ENCODE results near the gene THSD4. TPM values are rescaled to one million over a fixed set of nuclear protein-coding genes. Genes with fewer than 3 reads are reported as not detected.

Gene THSD4
- total and polyA plus RNA-seq, 2 experiments from 2014 or later = 5.1 to 25.5 TPM

DNA sequence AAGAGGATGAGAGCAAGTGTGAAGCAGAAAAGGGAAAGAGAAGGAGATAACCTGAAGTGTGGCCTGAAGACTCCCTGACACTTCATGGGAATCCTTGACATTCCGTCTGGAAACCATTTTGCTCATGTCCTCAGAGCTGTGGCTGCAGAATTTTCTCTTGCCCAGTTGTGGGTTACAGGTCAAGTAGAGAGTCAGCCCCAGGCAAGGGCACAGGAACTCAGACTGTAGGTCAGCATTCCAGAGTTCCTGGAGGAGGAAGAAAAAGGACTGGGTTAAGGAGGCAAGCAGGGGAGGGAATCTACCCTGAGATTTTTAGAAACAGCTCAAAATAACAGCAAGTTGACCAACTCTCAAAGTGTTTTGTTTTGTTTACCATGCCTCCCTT is 4.1 kb upstream of the THSD4 start:
- Histone ChIP-seq H3K4me3 (no peak overlapping the region), H3K9me3 (ENCODE audit: low read depth) (no peaks in the 10 kb centered on the region), H3K27ac (no peak overlapping the region), H3K36me3 (no peaks in the 10 kb centered on the region), H3K4me1 (ENCODE audit: low read depth) (peaks cover 20% of the 10 kb centered on the region), H3K27me3 (no peaks in the 10 kb centered on the region)
- TF ChIP-seq, protein P1, sequence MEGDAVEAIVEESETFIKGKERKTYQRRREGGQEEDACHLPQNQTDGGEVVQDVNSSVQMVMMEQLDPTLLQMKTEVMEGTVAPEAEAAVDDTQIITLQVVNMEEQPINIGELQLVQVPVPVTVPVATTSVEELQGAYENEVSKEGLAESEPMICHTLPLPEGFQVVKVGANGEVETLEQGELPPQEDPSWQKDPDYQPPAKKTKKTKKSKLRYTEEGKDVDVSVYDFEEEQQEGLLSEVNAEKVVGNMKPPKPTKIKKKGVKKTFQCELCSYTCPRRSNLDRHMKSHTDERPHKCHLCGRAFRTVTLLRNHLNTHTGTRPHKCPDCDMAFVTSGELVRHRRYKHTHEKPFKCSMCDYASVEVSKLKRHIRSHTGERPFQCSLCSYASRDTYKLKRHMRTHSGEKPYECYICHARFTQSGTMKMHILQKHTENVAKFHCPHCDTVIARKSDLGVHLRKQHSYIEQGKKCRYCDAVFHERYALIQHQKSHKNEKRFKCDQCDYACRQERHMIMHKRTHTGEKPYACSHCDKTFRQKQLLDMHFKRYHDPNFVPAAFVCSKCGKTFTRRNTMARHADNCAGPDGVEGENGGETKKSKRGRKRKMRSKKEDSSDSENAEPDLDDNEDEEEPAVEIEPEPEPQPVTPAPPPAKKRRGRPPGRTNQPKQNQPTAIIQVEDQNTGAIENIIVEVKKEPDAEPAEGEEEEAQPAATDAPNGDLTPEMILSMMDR (IDR thresholded peaks at IDR 0.05; ENCODE audit: low read depth, low read length) = no peak
- no peak for DNase-seq (ENCODE audit: low read depth in 1 of 2, low spot score in 1 of 2)

DNA sequence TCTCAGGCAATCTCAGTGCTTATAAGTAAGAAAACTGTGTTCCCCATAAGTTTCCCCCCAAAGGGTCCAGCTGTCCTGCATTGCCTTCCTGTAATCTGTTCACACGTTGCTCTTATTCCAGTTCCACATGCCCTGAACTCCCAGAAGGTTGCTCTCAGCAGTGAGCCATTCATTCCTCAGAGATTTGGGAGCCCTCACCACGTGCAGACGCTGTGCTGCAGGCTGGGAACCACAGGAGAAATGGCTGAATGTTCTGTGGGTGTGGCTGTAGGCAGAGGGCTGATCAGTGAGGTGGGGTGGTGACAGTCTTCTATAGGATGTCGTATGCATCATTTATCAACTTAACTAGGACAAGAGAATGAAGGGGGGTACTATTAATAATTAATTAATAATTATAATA is 3.3 kb upstream of the THSD4 start:
- H3K4me3 ChIP-seq = no peak overlapping the region
- TF ChIP-seq, protein P1 (IDR thresholded peaks at IDR 0.05; ENCODE audit: low read depth, low read length) = no peak
- no peaks in the 10 kb centered on the region for H3K36me3 ChIP-seq
- H3K9me3 ChIP-seq (ENCODE audit: low read depth) = no peaks in the 10 kb centered on the region
- no peak for DNase-seq (ENCODE audit: low read depth in 1 of 2, low spot score in 1 of 2)
- peaks cover 4% of the 10 kb centered on the region for H3K27me3 ChIP-seq
- peaks cover 20% of the 10 kb centered on the region for H3K4me1 ChIP-seq (ENCODE audit: low read depth)
- no peak overlapping the region for H3K27ac ChIP-seq

DNA sequence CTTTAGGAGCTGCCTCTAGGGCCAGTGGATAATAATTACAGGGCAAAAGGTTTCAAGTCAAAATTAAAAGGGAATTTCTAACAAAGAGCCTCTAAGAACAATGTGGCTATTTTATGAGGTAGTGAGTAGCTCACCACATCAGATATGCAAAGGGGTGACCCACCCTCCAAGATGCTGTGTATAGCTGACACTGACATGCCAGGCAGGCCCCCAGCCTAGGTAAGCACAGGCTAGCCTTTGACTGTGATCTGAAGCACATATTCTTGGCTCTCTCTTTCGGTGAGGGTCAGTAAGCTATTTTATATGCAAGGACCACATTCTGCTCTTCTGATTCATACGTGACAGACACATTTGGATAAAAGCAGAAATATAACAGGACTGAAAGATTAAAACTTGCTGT is 2.8 kb upstream of the THSD4 start:
- Histone ChIP-seq H3K4me3 (no peak overlapping the region), H3K4me1 (ENCODE audit: low read depth) (peaks cover 20% of the 10 kb centered on the region), H3K36me3 (no peaks in the 10 kb centered on the region), H3K9me3 (ENCODE audit: low read depth) (no peaks in the 10 kb centered on the region), H3K27me3 (peaks cover 6% of the 10 kb centered on the region), H3K27ac (no peak overlapping the region)
- TF ChIP-seq, protein P1 (IDR thresholded peaks at IDR 0.05; ENCODE audit: low read depth, low read length) = no peak
- DNase-seq (ENCODE audit: low read depth in 1 of 2, low spot score in 1 of 2) = no peak

DNA sequence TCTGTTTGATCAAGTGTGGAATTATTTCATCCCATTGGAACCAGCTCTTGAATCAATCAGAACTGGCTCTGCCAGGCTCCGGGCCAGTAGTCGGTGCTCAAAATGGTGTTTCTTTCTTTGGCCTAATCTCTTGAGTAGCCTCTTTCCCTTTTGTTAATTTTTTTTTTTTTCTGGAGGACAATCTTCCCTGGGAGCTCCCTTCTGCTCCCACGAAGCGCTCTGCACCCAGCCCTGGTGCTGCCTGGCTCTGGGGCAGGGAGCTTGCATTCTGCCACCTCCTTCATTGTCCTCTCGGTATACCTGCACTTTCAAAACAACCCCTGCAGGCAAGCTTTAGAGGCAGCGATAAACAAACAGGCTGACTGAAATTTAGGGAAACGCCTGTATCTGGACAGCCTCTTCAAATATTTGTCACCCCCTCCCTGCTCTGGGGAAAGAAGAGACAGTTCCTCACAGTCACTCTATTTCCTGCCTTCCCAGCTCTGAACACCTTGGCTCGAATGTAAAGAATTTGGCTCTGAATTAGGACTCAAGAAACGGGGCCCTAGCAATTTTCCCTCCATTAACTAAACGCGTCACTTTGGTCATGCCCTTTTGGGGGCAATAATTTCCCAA is 1.1 kb upstream of the THSD4 start:
- H3K9me3 ChIP-seq (ENCODE audit: low read depth) = no peaks in the 10 kb centered on the region
- no peak for DNase-seq (ENCODE audit: low read depth in 1 of 2, low spot score in 1 of 2)
- no peaks in the 10 kb centered on the region for H3K36me3 ChIP-seq
- H3K27ac ChIP-seq = no peak overlapping the region
- H3K27me3 ChIP-seq = peaks cover 9% of the 10 kb centered on the region
- H3K4me3 ChIP-seq = no peak overlapping the region
- TF ChIP-seq, protein P1 (IDR thresholded peaks at IDR 0.05; ENCODE audit: low read depth, low read length) = no peak
- peaks cover 20% of the 10 kb centered on the region for H3K4me1 ChIP-seq (ENCODE audit: low read depth)

DNA sequence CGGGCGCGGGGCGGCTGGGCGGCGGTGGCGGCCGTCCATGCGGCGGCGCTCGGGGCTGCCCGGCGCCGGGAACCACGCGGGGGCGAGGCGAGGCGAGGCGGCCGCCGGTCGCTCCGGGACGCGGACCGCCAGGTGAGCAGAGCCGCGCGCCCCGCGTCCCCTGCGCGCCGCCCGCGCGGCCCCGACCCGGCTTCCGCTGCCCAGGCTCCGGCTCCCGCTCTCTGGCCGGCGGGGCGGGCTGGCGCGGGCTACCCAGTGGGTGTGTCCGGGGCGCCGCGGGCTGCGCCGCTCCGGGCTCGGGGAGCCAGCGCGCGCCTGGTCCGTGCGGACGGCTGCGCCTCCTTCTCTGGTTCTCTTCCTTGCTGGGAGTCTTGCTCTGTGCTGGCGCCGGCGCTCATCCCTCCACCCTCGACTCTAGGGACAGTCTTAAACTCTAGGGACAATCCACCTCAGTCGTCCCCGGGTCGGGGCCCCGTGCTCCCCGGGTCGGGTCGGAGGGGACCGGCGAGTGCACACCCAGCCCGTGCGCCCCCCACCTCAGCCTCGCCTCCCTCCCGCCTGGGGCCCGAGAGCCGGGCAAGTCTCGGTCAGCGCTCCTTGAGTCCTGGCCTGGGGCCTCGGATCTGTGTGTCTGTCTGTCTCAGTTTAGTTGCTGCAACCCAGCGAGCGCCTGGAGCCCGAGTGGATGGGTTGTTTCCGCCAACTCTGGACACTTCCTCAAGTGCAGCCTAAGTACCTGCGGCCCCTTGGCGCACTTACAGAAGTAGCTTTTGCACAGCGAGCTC is 488 bp downstream of the THSD4 start:
- TF ChIP-seq, protein P1 (IDR thresholded peaks at IDR 0.05; ENCODE audit: low read depth, low read length) = no peak
- DNase-seq (ENCODE audit: low read depth in 1 of 2, low spot score in 1 of 2) = peak; percentile 50 to 67

More for the DNA sequence above, 488 bp downstream of the THSD4 start:
- H3K36me3 ChIP-seq = no peaks in the 10 kb centered on the region
- peaks cover 9% of the 10 kb centered on the region for H3K27me3 ChIP-seq
- H3K9me3 ChIP-seq (ENCODE audit: low read depth) = no peaks in the 10 kb centered on the region
- H3K4me3 ChIP-seq = peak overlapping the region; percentile 67
- H3K4me1 ChIP-seq (ENCODE audit: low read depth) = peaks cover 16% of the 10 kb centered on the region
- H3K27ac ChIP-seq = no peak overlapping the region

All from cardiac muscle cell (in vitro differentiated cells and primary cell).